Cardiac fibroblast (primary cell): ENCODE results near the gene MED13L.

Experiments
- DNase-seq, 2 donors: peaks; one replicate each; pipeline versions ENCODE4 v3.0.0 to v3.0.0-alpha.2; 2010; ENCODE audit warnings: low read depth in 2 of 2
- H3K4me3 ChIP-seq, 2 donors: replicated peaks in 1 of 2; 1 replicate in 1 of 2; 2 replicates in 1 of 2; pipeline ENCODE4 v1.5.1; 2011; ENCODE audit warnings: low read depth in 2 of 2, low read length in 2 of 2, mild to moderate bottlenecking in 2 of 2, moderate library complexity in 1 of 2
- CTCF ChIP-seq: IDR thresholded peaks from one replicate; pipeline ENCODE4 v1.5.1; 2011; ENCODE audit warnings: low read depth, mild to moderate bottlenecking, low read length, inconsistent platforms

MED13L gene

GRCh38 chr12:115960868-115961802, 316.4 kb downstream of the MED13L start:
- no peak for DNase-seq
- no peak overlapping the region for H3K4me3 ChIP-seq
- no peak for TF ChIP-seq CTCF

DNA sequence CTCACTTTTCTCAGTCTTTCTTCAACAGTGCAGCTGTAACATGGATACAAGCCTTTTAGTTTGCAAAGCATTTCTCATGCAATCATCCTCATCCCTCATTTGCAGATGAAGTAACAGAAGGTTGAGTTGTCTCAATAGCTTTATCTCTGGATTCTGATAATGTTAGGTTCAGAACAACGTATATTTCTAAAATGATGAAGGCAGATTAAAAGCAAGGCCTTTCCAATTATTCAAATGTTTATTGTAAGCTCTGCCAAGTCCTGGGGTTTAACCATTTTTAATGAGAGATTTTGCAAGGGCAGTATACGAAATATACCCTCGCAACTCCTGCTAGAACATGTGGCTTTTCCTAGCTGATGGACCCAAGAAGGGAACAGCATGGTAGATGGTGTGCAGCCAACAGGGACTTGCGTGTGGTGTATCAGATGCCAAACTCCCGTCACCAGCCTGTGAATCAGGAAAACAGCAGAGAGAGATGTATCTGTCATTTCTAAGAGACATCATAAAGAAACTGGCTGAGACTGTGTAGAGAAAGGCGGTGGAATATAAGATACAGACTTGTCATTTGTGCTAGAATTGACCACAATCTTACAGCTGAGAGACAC, 319.7 kb downstream of the MED13L start:
- no peak for TF ChIP-seq CTCF
- H3K4me3 ChIP-seq, result no peak overlapping the region
- no peak for DNase-seq

DNA sequence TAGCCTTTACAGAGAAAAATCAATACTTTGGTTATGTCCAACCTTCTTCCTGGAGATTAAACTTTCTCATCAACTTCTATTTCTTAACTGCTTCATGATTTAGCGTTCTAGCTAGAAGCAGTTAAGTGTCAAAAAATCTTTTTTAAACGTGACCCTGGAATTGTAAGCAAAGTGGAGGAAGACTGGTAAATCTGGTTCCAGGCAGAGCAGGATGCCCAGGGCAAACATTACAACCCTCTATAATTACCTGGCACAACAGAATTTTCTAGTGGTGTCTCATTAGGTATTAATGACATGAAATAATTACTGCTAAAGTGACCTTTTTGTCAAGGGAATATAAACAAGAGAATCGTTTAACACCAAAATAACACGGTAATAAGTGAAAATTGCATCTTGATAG, 320.8 kb downstream of the MED13L start:
- no peak overlapping the region for H3K4me3 ChIP-seq
- no peak for DNase-seq
- TF ChIP-seq CTCF, result no peak

DNA sequence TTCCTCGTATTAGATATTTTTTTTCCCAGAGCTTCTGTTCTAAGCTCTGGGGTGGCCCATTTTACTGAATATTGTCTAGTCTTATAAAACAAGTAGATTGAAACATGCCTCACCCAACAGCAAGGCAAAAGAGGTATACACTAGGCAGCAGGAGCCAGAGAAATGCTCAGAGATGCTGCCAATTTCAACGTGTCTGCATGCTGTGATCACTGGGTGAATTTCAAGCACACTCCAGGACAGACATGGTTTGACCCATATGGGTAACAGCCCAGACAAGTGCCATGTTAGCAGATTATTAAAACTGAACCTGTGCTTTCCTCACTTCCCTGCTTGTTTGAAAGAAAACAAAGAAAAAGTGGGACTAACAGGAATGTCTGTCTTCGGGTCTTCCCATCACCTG, 321.3 kb downstream of the MED13L start:
- TF ChIP-seq CTCF, result no peak
- H3K4me3 ChIP-seq, result no peak overlapping the region

GRCh38 chr12:115953450-115953849, 324.0 kb downstream of the MED13L start:
- no peak for DNase-seq
- H3K4me3 ChIP-seq, result no peak overlapping the region
- no peak for TF ChIP-seq CTCF

More for the DNA sequence above, 321.3 kb downstream of the MED13L start:
- DNase-seq, result no peak

- H3K4me3 ChIP-seq, result no peak overlapping the region
- no peak for TF ChIP-seq CTCF
- no peak for DNase-seq
These were observed 324.5 kb downstream of the MED13L start for GRCh38 chr12:115953031-115953430.
